Measurements from ENCODE around the gene CD48.
A peak's percentile ranks its signal among the peaks of the same experiment; 100 is the strongest.

Gene CD48

GRCh38 chr1:160643138-160643537, 68.5 kb downstream of the CD48 start:
- Histone ChIP-seq H3K27me3 (ENCODE audit: insufficient read depth, low read length, poor library complexity) (no peaks in the 10 kb centered on the region), H3K4me2 (ENCODE audit: low read length) (no peak overlapping the region), H4K8ac (ENCODE audit: low read depth, low read length) (no peak overlapping the region), H4K5ac (ENCODE audit: low read length) (no peak overlapping the region), H3K79me2 (ENCODE audit: control insufficient read depth, insufficient read depth, low read length) (no peaks in the 10 kb centered on the region), H2BK5ac (ENCODE audit: low read length) (peak overlapping the region; percentile 54), H2AK5ac (ENCODE audit: low read length) (no peak overlapping the region), H3K79me1 (ENCODE audit: low read length) (no peaks in the 10 kb centered on the region), H3K9ac (ENCODE audit: low read length) (no peak overlapping the region), H2BK120ac (ENCODE audit: low read depth, low read length) (peak overlapping the region; percentile 69), H2BK15ac (replicated peaks; ENCODE audit: low read depth) (no peak overlapping the region), H3K4me3 (ENCODE audit: low read length) (no peak overlapping the region), H3K36me3 (ENCODE audit: control insufficient read depth, insufficient read depth, low read length) (no peaks in the 10 kb centered on the region), H3K4me1 (ENCODE audit: control insufficient read depth, low read depth, low read length) (peaks cover 8% of the 10 kb centered on the region), H3K27ac (ENCODE audit: low read depth, low read length) (no peak overlapping the region), H3K18ac (ENCODE audit: low read length) (peak overlapping the region; percentile 65), H3K23ac (ENCODE audit: low read length) (no peak overlapping the region), H3K4ac (ENCODE audit: low read depth, low read length) (no peak overlapping the region), H3K56ac (ENCODE audit: low read length) (no peak overlapping the region)
- no CpG with 5 or more reads among the region's 5 CpGs for WGBS (ENCODE audit: extremely low coverage, insufficient coverage, low lambda C conversion rate)
- DNase-seq = no peak

GRCh38 chr1:160642281-160642644, 69.4 kb downstream of the CD48 start:
- H3K18ac ChIP-seq (ENCODE audit: low read length) = no peak overlapping the region
- no peak overlapping the region for H3K56ac ChIP-seq (ENCODE audit: low read length)
- no peaks in the 10 kb centered on the region for H3K79me1 ChIP-seq (ENCODE audit: low read length)
- H2AK5ac ChIP-seq (ENCODE audit: low read length) = peak overlapping the region; percentile 75
- no peak overlapping the region for H3K4me3 ChIP-seq (ENCODE audit: low read length)
- H3K4me2 ChIP-seq (ENCODE audit: low read length) = no peak overlapping the region
- H4K8ac ChIP-seq (ENCODE audit: low read depth, low read length) = no peak overlapping the region
- H3K4me1 ChIP-seq (ENCODE audit: control insufficient read depth, low read depth, low read length) = peaks cover 12% of the 10 kb centered on the region
- no peak overlapping the region for H2BK120ac ChIP-seq (ENCODE audit: low read depth, low read length)
- no peaks in the 10 kb centered on the region for H3K36me3 ChIP-seq (ENCODE audit: control insufficient read depth, insufficient read depth, low read length)
- H3K4ac ChIP-seq (ENCODE audit: low read depth, low read length) = no peak overlapping the region
- peak overlapping the region; percentile 40 for H2BK5ac ChIP-seq (ENCODE audit: low read length)
- H2BK15ac ChIP-seq (replicated peaks; ENCODE audit: low read depth) = peak overlapping the region; percentile 96
- H3K9ac ChIP-seq (ENCODE audit: low read length) = no peak overlapping the region
- WGBS (ENCODE audit: extremely low coverage, insufficient coverage, low lambda C conversion rate) = no CpG with 5 or more reads among the region's 2 CpGs
- no peak overlapping the region for H3K23ac ChIP-seq (ENCODE audit: low read length)
- no peak overlapping the region for H3K27ac ChIP-seq (ENCODE audit: low read depth, low read length)
- no peaks in the 10 kb centered on the region for H3K27me3 ChIP-seq (ENCODE audit: insufficient read depth, low read length, poor library complexity)
- no peak for DNase-seq
- H3K79me2 ChIP-seq (ENCODE audit: control insufficient read depth, insufficient read depth, low read length) = no peaks in the 10 kb centered on the region
- H4K5ac ChIP-seq (ENCODE audit: low read length) = peak overlapping the region; percentile 37

GRCh38 chr1:160641323-160642280, 70.0 kb downstream of the CD48 start:
- DNase-seq = no peak
- Histone ChIP-seq H3K4ac (ENCODE audit: low read depth, low read length) (peak overlapping the region; percentile 73), H3K56ac (ENCODE audit: low read length) (no peak overlapping the region), H3K79me2 (ENCODE audit: control insufficient read depth, insufficient read depth, low read length) (no peaks in the 10 kb centered on the region), H3K4me1 (ENCODE audit: control insufficient read depth, low read depth, low read length) (peaks cover 17% of the 10 kb centered on the region), H3K4me3 (ENCODE audit: low read length) (no peak overlapping the region), H2BK5ac (ENCODE audit: low read length) (no peak overlapping the region), H4K8ac (ENCODE audit: low read depth, low read length) (no peak overlapping the region), H3K9ac (ENCODE audit: low read length) (no peak overlapping the region), H3K36me3 (ENCODE audit: control insufficient read depth, insufficient read depth, low read length) (no peaks in the 10 kb centered on the region), H2BK120ac (ENCODE audit: low read depth, low read length) (peak overlapping the region; percentile 65), H2AK5ac (ENCODE audit: low read length) (peak overlapping the region; percentile 79), H3K27me3 (ENCODE audit: insufficient read depth, low read length, poor library complexity) (no peaks in the 10 kb centered on the region), H3K4me2 (ENCODE audit: low read length) (no peak overlapping the region), H3K18ac (ENCODE audit: low read length) (no peak overlapping the region), H3K79me1 (ENCODE audit: low read length) (no peaks in the 10 kb centered on the region), H3K23ac (ENCODE audit: low read length) (no peak overlapping the region), H3K27ac (ENCODE audit: low read depth, low read length) (no peak overlapping the region), H2BK15ac (replicated peaks; ENCODE audit: low read depth) (peak overlapping the region; percentile 21), H4K5ac (ENCODE audit: low read length) (no peak overlapping the region)
- 100% methylated on average over 1 of the region's 8 CpGs for WGBS (ENCODE audit: extremely low coverage, insufficient coverage, low lambda C conversion rate)

- Histone ChIP-seq H3K27me3 (ENCODE audit: insufficient read depth, low read length, poor library complexity) (no peaks in the 10 kb centered on the region), H3K36me3 (ENCODE audit: control insufficient read depth, insufficient read depth, low read length) (no peaks in the 10 kb centered on the region), H3K4me1 (ENCODE audit: control insufficient read depth, low read depth, low read length) (peaks cover 23% of the 10 kb centered on the region), H3K4ac (ENCODE audit: low read depth, low read length) (peak overlapping the region; percentile 90), H3K4me3 (ENCODE audit: low read length) (no peak overlapping the region), H4K8ac (ENCODE audit: low read depth, low read length) (no peak overlapping the region), H4K5ac (ENCODE audit: low read length) (peak overlapping the region; percentile 5), H3K23ac (ENCODE audit: low read length) (no peak overlapping the region), H3K9ac (ENCODE audit: low read length) (no peak overlapping the region), H3K27ac (ENCODE audit: low read depth, low read length) (no peak overlapping the region), H2BK120ac (ENCODE audit: low read depth, low read length) (no peak overlapping the region), H3K4me2 (ENCODE audit: low read length) (no peak overlapping the region), H3K79me1 (ENCODE audit: low read length) (no peaks in the 10 kb centered on the region), H3K18ac (ENCODE audit: low read length) (peak overlapping the region; percentile 81), H3K79me2 (ENCODE audit: control insufficient read depth, insufficient read depth, low read length) (no peaks in the 10 kb centered on the region), H3K56ac (ENCODE audit: low read length) (peak overlapping the region; percentile 22), H2BK5ac (ENCODE audit: low read length) (peak overlapping the region; percentile 31), H2BK15ac (replicated peaks; ENCODE audit: low read depth) (peak overlapping the region; percentile 47), H2AK5ac (ENCODE audit: low read length) (no peak overlapping the region)
- no CpG with 5 or more reads among the region's 2 CpGs for WGBS (ENCODE audit: extremely low coverage, insufficient coverage, low lambda C conversion rate)
- no peak for DNase-seq
These were observed 71.1 kb downstream of the CD48 start for GRCh38 chr1:160640359-160641123.

GRCh38 chr1:160639652-160640051, 72.0 kb downstream of the CD48 start:
- Histone ChIP-seq H3K9ac (ENCODE audit: low read length) (no peak overlapping the region), H3K18ac (ENCODE audit: low read length) (peak overlapping the region; percentile 78), H2BK5ac (ENCODE audit: low read length) (peak overlapping the region; percentile 30), H3K79me2 (ENCODE audit: control insufficient read depth, insufficient read depth, low read length) (no peaks in the 10 kb centered on the region), H3K36me3 (ENCODE audit: control insufficient read depth, insufficient read depth, low read length) (no peaks in the 10 kb centered on the region), H4K8ac (ENCODE audit: low read depth, low read length) (peak overlapping the region; percentile 93), H3K4me3 (ENCODE audit: low read length) (no peak overlapping the region), H3K27me3 (ENCODE audit: insufficient read depth, low read length, poor library complexity) (no peaks in the 10 kb centered on the region), H3K4ac (ENCODE audit: low read depth, low read length) (no peak overlapping the region), H3K4me1 (ENCODE audit: control insufficient read depth, low read depth, low read length) (peaks cover 23% of the 10 kb centered on the region), H3K56ac (ENCODE audit: low read length) (peak overlapping the region; percentile 70), H3K79me1 (ENCODE audit: low read length) (no peaks in the 10 kb centered on the region), H3K27ac (ENCODE audit: low read depth, low read length) (peak overlapping the region; percentile 31), H3K23ac (ENCODE audit: low read length) (no peak overlapping the region), H3K4me2 (ENCODE audit: low read length) (no peak overlapping the region), H2BK120ac (ENCODE audit: low read depth, low read length) (peak overlapping the region; percentile 96), H4K5ac (ENCODE audit: low read length) (no peak overlapping the region), H2BK15ac (replicated peaks; ENCODE audit: low read depth) (peak overlapping the region; percentile 21), H2AK5ac (ENCODE audit: low read length) (peak overlapping the region; percentile 69)
- no CpG with 5 or more reads among the region's 3 CpGs for WGBS (ENCODE audit: extremely low coverage, insufficient coverage, low lambda C conversion rate)
- no peak for DNase-seq
